IPS-NIHi11 (cell line): ENCODE results near the gene CHN2.
"Not testable (repeated sequence)": the region's sequence is repeated elsewhere in the genome, so short reads cannot be mapped to it uniquely, and the experiment has no call there.

Source experiments
- DNase-seq: peaks from one replicate; pipeline ENCODE4 v3.0.0; 2012; ENCODE audit warnings: mixed read lengths, low spot score

CHN2 gene

GRCh38 chr7:29189743-29190201, 4.8 kb upstream of the CHN2 start:
- DNase-seq = peak; percentile 87

- DNase-seq = no peak
These were observed 4.1 kb upstream of the CHN2 start for GRCh38 chr7:29190349-29191045.

GRCh38 chr7:29192323-29192722, 2.3 kb upstream of the CHN2 start:
- DNase-seq = no peak

- no peak for DNase-seq
These were observed 1.8 kb upstream of the CHN2 start for GRCh38 chr7:29192811-29193210.

GRCh38 chr7:29193316-29194205, 1.0 kb upstream of the CHN2 start:
- peak; percentile 31 for DNase-seq

- peak; percentile 48 for DNase-seq
These were observed 375 bp upstream of the CHN2 start for GRCh38 chr7:29194206-29194593.

GRCh38 chr7:29196191-29196590, 1.6 kb downstream of the CHN2 start:
- DNase-seq = no peak

- DNase-seq = no peak
These were observed 2.5 kb downstream of the CHN2 start for GRCh38 chr7:29196971-29197595.

- DNase-seq = no peak
These were observed 3.3 kb downstream of the CHN2 start for GRCh38 chr7:29197916-29198315.

GRCh38 chr7:29199776-29200175, 5.2 kb downstream of the CHN2 start:
- no peak for DNase-seq

GRCh38 chr7:29202651-29203069, 8.1 kb downstream of the CHN2 start:
- no peak for DNase-seq

- DNase-seq = peak; percentile 26
These were observed 10.1 kb downstream of the CHN2 start for GRCh38 chr7:29204491-29205272.

- DNase-seq = no peak
These were observed 12.7 kb downstream of the CHN2 start for GRCh38 chr7:29207162-29207801.

GRCh38 chr7:29208410-29209250, 14.1 kb downstream of the CHN2 start:
- no peak for DNase-seq

- no peak for DNase-seq
These were observed 15.2 kb downstream of the CHN2 start for GRCh38 chr7:29209745-29210144.

GRCh38 chr7:29212736-29213135, 18.2 kb downstream of the CHN2 start:
- not testable (repeated sequence) for DNase-seq

GRCh38 chr7:29214056-29214455, 19.5 kb downstream of the CHN2 start:
- DNase-seq = no peak

- DNase-seq = no peak
These were observed 20.2 kb downstream of the CHN2 start for GRCh38 chr7:29214816-29215215.

GRCh38 chr7:29216128-29216527, 21.6 kb downstream of the CHN2 start:
- DNase-seq = no peak

- DNase-seq = peak; percentile 50
These were observed 22.5 kb downstream of the CHN2 start for GRCh38 chr7:29217113-29217512.

- no peak for DNase-seq
These were observed 30.2 kb downstream of the CHN2 start for GRCh38 chr7:29224726-29225125.
